GM20431 (cell line): ENCODE data around the gene BTD.
"Not testable (repeated sequence)": the region's sequence is repeated elsewhere in the genome, so short reads cannot be mapped to it uniquely, and the experiment has no call there.

Source experiments
- in situ Hi-C: fragments of 300-500 bp; cut with MseI, MboI; formaldehyde crosslinking; loops from one replicate; pipeline ENCODE4 v1.15.0; 2020; ENCODE audit warnings: low sequenced_read_pairs; ENCODE audit not compliant: unreplicated experiment

The BTD gene

DNA sequence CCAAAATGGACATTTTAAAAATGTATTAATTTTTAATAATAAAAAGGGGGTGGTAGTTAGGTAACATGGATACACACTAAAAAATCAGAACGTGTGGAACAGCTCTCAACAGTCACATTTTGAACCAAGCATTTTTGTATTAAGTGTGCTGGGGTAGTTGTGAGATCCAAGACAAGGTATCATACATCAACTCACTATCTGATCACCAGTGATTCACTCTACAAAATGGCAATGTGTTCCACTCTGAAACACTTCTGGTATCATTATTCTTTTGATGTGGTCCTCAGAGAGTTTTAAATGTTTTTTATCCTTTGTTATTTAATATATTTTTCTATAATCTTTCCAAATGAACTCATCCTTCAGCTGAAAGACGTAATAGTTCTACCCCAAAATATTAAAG lies 5.6 kb upstream of the BTD start:
- in situ Hi-C loops: no loop called here

DNA sequence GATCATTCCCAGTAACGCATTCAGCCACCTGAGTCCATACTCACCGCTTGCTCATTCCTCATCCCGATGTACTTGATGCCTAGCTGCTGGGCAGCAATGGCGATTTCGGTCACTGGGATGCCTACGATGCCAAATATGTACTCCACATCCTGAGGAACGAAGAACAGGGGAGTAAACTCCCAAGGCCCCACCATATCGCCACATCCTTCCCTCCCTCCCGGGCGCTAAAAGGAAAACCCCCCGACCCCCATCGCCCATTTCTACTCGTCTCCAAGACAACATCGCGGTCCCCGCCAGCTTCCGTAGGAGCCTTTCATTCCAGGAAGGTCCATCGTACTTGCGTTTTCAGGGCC lies 523 bp upstream of the BTD start:
- in situ Hi-C loops: no loop called here

DNA sequence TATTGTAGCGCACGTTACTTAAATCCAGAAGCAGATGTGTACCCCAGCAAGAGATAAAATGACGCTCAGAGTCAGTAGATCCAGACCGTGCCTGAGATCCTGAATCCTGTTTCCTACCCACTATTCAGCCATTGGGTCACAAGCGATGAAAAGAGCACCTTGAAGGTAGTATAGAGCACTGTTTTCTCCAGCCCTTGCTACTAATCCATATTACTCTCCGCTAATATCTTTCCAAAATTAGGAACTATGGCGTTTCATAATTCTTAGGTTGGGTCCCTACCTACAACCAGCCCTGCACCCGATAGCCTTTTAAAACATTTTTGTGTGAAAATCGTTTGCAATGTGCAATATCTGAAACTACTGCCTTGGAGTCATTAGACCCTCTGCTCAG lies 596 bp downstream of the BTD start:
- in situ Hi-C loops: no loop called here

DNA sequence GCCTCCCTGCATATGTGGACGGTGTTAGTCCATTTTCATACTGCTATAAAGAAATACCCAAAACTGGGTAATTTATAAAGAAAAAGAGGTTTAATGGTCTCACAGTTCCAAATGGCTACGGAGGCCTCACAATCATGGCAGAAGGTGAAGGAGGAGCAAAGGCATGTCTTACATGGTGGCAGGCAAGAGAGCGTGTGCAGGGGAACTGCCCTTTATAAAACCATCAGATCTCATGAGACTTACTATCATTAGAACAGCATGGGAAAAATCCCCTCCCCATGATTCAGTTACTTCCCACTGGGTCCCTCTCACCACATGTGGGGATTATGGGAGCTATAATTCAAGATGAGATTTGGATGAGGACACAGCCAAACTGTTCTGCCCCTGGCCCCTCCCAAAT lies 1.3 kb downstream of the BTD start:
- in situ Hi-C loops: not testable (repeated sequence)

DNA sequence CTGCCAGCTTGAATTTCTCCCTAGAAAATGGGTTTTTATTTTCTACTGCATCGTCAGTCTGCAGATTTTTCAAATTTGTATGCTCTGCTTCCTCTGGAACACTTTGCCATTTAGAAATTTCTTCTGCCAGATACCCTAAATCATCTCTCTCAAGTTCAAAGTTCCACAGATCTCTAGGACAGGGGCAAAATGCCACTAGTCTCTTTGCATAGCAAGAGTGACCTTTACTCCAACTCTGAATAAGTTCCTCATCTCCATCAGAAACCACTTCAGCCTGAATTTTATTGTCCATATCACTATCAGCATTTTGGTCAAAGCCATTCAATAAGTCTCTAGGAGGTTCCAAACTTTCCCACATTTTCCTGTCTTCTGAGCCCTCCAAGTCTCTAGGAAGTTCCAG lies 3.0 kb downstream of the BTD start:
- in situ Hi-C loops: not testable (repeated sequence)

DNA sequence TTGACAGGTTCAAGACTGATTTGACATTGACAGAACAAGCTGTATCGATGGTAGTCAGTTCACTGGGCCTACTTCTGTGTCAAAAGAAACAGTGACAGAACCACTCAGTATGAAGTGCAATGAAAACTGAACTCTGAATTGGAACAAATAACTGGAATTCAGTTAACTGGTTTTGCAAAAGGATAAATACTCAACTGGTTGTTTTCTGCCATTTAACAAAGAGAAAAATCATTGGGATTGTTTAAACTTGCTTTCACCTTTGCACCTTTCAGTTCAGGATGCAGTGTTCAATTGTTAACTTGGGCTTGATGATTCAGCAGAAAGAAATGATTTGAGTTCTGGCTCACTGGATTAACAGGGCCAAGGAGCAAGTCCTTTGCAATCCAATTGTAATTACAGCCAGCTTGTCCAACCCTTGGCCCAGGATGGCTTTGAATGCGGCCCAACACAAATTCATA lies 4.9 kb downstream of the BTD start:
- in situ Hi-C loops: no loop called here

DNA sequence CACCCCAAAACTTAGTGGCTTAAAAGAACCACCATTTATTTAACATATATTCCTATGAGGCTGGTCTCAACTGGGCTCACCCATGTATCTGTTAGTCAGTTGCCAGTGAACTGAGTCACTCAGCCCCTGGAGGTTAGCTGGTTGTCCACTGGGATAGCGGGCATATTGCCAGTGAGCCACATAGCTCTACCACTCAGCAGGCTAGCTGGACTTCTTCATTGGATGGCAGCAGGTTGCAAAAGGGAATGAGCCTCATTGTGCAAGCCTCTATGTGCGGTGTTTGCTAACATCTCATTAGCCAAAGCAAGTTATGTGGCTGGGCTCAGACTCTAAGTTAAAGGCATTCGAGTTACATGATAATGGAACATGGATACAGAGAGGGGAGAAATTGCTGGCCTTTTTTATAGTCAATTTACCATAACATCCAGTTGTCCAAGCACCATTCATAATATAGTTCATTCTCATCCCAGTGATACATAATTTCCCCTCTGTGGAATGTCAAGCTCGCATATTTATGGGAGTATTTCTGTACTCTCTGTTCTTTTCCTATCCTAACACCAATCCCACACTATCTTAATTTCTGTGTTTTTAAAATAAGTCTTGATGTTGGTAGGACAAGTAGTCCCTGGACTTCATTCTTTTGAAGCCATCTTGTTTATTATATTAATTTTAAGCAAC lies 8.7 kb downstream of the BTD start:
- in situ Hi-C loops: no loop called here

DNA sequence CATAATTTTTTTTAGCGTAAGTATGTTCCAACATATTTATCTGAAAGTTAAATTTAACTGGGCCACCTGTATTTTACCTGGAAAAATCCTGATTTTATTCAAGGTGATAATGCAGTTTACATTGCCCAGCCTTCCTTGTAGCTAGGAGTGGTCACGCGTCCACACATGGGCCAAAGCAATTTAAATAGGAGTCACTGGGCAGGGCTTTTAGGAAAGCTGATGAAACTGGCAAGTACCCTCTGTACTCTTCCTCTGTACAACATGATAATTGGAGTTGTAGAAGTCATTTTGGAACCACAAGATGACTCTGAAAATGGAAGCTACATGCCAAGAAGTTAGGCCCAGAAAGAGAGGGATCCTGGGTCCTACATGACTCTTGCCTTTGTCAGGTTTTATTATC lies 9.5 kb downstream of the BTD start:
- in situ Hi-C loops: no loop called here

DNA sequence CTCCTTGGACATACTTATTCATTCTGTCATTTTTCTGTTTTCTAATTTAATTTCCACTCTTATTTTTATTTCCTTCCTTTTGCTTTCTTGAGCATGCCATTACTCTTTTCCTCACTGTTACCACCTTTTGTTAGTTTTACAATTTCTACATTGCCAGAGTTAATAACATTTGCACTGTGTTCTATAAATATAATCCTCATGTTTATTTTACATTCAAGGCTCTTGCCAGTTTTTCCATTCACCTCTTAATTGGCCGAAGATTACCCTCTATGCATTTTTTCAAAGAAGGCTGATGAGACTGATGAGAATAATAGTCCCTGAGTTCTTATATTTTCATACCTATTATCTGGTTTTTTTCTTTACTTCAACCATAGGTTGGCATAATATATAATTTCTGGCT lies 10.5 kb downstream of the BTD start:
- in situ Hi-C loops: no loop called here

DNA sequence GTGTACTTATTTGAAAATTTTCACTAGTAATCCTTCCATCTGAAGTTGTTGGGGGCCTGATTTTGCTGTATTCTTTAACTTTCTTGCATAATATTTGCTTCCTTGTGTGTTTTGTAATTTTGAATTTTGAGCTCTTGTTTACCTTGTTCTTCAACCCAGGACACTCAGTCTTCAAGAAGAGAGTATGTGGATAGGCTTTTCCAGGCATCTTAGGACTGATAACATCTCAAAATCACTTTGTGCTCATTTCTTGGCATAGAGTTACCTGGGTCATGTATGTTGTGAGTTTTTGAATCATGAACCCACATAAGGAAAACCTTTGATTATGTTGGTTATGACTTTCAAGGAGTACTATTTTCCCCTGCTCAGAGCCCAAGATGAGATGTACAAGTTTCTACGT lies 13.4 kb downstream of the BTD start:
- in situ Hi-C loops: no loop called here

DNA sequence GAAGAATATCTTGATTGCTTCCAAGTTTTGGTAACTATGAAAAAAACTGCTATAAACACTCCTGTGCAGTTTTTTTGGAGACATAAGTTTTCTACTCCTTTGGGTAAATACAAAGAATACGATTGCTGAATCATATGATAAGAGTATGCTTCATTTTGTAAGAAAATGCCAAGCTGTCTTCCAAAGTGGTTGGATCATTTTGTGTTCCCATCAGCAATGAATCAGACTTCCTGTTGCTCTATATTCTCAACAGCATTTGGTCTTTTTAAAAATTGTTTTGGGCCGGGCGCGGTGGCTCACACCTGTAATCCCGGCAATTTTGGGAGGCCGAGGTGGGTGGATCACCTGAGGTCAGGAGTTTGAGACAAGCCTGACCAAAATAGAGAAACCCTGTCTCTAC lies 14.5 kb downstream of the BTD start:
- in situ Hi-C loops: no loop called here

DNA sequence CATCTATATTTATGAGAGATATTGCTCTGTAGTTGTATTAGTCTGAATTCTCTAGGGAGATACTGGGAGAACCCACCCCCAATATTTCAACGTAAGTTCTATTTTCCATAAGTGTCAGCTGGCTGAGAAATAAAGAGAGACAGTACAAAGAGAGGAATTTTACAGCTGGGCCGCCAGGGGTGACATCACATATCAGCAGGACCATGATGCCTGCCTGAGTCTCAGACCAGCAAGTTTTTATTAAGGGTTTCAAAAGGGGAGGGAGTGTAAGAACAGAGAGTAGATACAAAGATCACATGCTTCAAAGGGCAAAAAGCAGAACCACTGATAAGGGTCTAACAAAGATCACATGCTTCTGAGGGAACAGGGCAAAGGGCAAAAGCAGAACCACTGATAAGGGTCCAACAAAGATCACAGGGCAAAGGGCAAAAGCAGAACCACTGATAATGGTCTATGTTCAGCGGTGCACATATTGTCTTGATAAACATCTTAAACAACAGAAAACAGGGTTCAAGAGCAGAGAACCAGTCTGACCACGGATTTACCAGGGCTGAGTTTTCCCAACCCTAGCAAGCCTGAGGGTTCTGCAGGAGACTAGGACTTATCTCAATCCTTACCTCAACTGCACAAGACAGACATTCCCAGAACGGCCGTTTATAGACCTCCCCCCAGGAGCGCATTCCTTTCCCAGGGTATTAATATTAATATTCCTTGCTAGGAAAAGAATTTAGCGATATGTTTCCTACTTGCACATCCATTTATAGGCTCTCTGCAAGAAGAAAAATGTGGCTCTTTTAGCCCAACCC lies 18.3 kb downstream of the BTD start:
- in situ Hi-C loops: not testable (repeated sequence)

DNA sequence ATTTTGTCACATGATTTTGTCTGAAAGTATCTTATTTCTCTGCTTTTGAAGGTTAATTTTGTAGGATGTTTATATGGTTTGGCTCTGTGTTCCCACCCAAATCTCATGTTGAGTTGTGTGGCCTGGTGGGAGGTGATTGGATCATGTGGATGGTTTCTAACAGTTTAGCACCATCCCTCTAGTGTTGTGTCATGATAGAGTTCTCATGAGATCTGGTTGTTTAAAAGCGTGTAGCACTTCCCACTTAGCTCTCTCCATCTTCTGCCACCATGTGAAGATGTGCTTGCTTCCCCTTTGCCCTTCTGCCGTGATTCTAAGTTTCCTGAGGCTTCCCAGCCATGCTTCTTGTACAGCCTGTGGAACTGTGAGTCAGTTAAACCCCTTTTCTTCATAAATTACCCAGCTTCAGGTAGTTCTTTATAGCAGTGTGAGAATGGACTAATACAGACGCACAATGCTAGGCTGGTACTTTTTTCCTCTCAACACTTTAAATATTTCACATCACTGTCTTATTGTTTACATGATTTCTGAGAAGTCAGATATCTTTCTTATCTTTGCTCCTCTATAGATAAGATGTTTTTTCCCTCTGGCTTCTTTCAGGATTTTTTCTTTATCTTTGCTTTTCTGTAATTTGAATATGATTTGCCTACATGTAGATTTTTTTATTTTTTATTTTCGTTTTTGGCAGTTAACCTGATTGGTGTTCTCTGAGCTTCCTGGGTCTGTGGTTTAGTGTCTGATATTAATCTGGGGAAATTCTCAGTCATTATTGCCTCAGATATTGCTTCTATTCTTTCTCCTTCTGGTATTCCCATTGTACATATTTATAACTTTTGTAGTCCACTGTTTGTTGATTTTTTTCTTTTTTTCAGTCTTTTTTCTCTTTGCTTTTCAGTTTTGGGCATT lies 22.2 kb downstream of the BTD start:
- in situ Hi-C loops: no loop called here

DNA sequence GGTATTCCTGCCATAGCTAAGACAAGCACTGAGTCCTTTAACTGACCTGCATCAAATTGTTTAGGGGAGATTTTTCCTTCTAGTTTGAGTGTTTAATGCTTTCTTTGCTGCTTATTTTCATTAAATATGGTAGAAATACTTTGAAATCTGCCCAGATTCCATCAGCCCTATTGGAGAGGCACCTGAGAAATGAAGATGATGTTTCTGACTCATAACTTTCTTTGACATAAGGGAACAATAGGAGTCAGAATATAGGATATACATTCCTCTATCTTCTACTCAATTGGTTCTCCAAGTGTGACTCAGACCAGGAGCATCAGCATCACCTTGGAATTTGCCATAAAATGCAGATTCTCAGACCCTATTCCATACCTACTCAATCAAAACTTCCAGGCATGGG lies 27.4 kb downstream of the BTD start:
- in situ Hi-C loops: loop anchor here (25.0 kb wide), 1 partner anchor 183 kb away; no protein-coding TSS in a partner anchor

DNA sequence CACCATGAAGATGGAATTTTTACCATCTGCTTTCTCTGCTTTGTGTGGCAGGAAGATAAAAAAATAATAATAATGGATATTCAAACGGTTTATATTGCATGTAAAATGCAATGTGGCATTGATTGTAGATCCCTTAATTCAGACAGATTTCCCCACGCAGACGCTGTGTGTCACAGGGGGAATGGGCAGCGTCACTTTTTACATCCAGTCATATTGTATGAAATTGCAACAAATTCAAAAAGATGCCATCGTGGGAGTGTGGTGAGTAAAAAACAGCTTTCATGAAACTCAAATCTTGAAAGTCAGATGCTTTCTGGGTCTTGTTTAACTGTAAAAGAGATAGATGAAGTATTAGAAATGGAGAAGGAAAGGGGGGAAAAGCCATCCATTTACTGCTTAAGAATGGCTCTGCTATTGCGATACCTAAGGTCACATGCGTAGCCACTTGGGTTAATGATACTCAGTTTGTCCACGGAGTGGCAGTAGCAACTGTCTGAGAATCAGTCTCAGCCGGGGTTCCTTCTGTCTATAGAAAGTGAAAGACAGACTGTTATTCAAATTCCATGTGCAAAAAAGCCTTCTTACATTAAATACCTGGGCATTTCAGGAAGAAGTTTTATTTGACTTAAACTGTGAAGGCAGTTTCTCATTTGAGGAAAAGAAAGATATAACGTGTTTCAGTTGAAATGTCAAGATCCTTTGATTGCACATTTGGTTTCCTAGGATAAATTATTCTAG lies 28.5 kb downstream of the BTD start:
- in situ Hi-C loops: loop anchor here (25.0 kb wide), 1 partner anchor 182 kb away; no protein-coding TSS in a partner anchor

DNA sequence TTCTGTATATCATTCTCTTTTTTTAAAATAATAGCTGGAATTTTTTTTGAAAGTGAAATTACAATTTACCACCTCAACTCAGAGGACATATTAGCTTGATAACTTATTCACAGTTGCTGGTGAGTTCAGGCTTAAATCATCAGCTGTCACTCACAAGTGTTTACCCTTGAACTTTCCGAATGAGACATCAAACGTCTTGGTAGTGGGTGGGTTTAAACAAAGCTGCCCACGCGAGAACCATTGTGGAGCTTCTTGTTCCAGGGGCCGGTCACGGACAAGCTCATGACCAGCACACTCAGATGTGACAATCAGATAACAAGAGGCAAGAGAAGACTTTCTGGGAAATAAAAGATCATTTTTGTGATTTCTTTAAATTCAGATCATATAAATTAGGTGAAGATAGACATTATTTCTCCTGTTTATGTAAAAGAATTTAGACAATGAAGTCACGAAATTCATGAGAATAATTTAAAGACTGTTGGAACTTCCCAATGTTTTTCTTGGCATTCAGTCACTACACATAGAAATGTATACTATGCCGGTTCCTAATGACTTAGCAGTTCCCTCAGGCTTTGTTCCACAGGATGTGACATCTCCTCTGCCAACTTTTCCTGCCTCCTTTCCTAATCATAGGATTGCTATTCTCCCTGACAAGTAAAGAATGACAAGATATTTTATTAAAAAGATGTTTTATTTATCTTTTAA lies 29.3 kb downstream of the BTD start:
- in situ Hi-C loops: loop anchor here (25.0 kb wide), 1 partner anchor 182 kb away; no protein-coding TSS in a partner anchor

DNA sequence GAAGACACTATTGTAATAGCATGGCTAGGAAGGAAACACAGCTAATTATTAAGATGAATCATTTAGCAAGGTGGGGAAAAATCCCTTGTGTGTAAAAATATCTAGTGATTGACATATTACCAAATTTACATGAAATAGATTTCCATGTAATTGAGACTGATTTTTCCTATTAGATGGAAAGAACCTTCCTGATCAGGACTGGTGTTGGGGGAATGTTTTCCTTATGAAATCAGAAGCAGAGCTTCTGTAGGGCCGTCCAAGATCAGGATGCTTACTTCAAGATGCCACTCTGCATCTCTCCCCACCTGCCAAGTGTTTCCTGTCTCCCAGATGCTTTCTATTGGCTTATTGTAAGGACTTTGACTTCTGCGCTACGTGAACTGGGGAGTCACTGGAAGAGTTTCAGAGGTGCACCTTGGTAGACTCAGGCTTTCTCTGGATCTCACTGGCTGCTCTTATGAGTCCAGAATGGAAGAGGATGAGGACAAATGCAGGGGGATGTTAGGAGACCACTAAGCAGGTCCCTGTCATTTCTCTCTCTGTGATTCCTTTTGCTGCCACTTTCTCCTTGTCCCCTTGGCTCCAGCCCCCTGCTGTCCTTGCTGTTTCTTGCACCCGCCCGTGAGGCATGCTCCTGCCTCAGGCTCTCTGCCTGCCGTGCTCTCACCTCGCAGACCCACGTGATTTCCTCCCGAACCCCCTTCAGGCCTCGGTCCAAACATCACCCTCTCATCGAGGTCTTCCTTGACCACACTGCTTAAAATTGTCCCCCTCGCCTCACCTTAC lies 30.1 kb downstream of the BTD start:
- in situ Hi-C loops: loop anchor here (25.0 kb wide), 1 partner anchor 181 kb away; no protein-coding TSS in a partner anchor

DNA sequence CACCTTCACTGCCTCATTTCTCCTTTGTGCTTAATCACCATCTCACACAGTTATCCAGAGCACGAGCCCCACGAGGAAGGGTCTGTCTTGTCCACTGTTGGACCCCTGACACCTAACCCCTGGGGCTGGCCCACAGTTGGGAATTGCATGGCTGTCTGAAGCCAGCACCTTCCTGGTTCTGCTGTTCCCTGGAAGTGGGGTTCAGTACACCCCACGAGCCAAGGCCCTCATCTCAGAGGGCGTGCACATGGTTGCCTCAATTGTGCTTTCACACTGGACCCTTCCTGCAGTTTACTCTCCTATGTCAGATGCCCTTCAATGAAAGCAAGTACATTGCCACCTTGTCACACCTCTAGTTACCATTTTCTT lies 30.7 kb downstream of the BTD start:
- in situ Hi-C loops: loop anchor here (25.0 kb wide), 1 partner anchor 180 kb away; no protein-coding TSS in a partner anchor
